Stomach (tissue), 4 donors: ENCODE measurements around the gene RNF123.

Experiments used
- POLR2AphosphoS5 ChIP-seq, 3 donors: sonication (generic); formaldehyde crosslinking; IDR thresholded peaks; one replicate each; pipeline ENCODE4 v1.6.1; 2016; ENCODE audit warnings: antibody characterized with exemption in 3 of 3
- TF ChIP-seq, protein P1 (sequence below), 7 experiments: fragments of 450-650 bp in 4 of 7; fragments of 200-600 bp in 3 of 7; sonication (generic) in 3 of 7; IDR thresholded peaks; one replicate each; pipeline ENCODE4 v1.5.1; 2016 to 2019; ENCODE audit warnings: antibody characterized with exemption in 7 of 7, control low read depth in 2 of 7, mild to moderate bottlenecking in 1 of 7

DNA sequence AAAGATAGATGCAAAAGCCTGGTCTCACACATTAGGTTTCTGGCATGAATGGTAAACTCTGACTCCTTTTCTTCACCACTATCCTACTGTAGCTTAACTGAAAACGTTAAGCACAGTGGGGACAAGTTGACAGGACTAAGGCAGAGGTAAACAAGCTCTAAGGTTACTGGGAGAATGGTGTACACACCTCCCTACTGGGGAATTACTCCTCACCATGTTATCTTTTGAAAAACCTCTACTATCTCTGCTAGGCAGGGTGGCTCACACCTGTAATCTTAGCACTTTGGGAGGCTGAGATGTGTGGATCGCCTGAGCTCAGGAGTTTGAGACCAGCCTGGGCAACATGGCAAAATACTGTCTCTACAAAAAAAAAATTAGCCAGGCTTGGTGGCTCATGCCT is 67.8 kb downstream of the RNF123 start:
- TF ChIP-seq, protein P1, sequence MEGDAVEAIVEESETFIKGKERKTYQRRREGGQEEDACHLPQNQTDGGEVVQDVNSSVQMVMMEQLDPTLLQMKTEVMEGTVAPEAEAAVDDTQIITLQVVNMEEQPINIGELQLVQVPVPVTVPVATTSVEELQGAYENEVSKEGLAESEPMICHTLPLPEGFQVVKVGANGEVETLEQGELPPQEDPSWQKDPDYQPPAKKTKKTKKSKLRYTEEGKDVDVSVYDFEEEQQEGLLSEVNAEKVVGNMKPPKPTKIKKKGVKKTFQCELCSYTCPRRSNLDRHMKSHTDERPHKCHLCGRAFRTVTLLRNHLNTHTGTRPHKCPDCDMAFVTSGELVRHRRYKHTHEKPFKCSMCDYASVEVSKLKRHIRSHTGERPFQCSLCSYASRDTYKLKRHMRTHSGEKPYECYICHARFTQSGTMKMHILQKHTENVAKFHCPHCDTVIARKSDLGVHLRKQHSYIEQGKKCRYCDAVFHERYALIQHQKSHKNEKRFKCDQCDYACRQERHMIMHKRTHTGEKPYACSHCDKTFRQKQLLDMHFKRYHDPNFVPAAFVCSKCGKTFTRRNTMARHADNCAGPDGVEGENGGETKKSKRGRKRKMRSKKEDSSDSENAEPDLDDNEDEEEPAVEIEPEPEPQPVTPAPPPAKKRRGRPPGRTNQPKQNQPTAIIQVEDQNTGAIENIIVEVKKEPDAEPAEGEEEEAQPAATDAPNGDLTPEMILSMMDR (IDR thresholded peaks at IDR 0.05), result no peak
- no peak for TF ChIP-seq POLR2AphosphoS5 (IDR thresholded peaks at IDR 0.05)
